Non-pigmented ciliary epithelial cell (primary cell): ENCODE measurements around the gene ZNF282.
"Not testable (repeated sequence)": the region's sequence is repeated elsewhere in the genome, so short reads cannot be mapped to it uniquely, and the experiment has no call there.

Experiments used
- DNase-seq: peaks from one replicate; pipeline ENCODE4 v3.0.0-alpha.2; 2010; ENCODE audit warnings: low read depth

ZNF282 gene

GRCh38 chr7:149225106-149225505, 29.8 kb downstream of the ZNF282 start:
- no peak for DNase-seq

GRCh38 chr7:149225656-149226055, 30.3 kb downstream of the ZNF282 start:
- DNase-seq: no peak

- DNase-seq: not testable (repeated sequence)
These were observed 31.0 kb downstream of the ZNF282 start for GRCh38 chr7:149226366-149226765.

GRCh38 chr7:149226840-149227494, 31.6 kb downstream of the ZNF282 start:
- no peak for DNase-seq

- DNase-seq: no peak
These were observed 33.6 kb downstream of the ZNF282 start for GRCh38 chr7:149228831-149229471.

- DNase-seq: no peak
These were observed 34.2 kb downstream of the ZNF282 start for GRCh38 chr7:149229526-149229925.

- no peak for DNase-seq
These were observed 37.0 kb downstream of the ZNF282 start for GRCh38 chr7:149232362-149232761.

- DNase-seq: peak; percentile 65
These were observed 38.4 kb downstream of the ZNF282 start for GRCh38 chr7:149233655-149234204.

- DNase-seq: no peak
These were observed 42.2 kb downstream of the ZNF282 start for GRCh38 chr7:149237502-149237901.

GRCh38 chr7:149238051-149238450, 42.7 kb downstream of the ZNF282 start:
- no peak for DNase-seq

- no peak for DNase-seq
These were observed 44.2 kb downstream of the ZNF282 start, which contains the start of gene ZNF212 for GRCh38 chr7:149239345-149240143. ZNF212 (plus strand) TSS chr7:149239651; CDS start chr7:149239779, 128 bp downstream.

- no peak for DNase-seq
These were observed 45.3 kb downstream of the ZNF282 start for GRCh38 chr7:149240637-149241036.

GRCh38 chr7:149241696-149242095, 46.4 kb downstream of the ZNF282 start:
- DNase-seq: no peak

GRCh38 chr7:149245244-149245643, 49.9 kb downstream of the ZNF282 start:
- no peak for DNase-seq

- no peak for DNase-seq
These were observed 50.4 kb downstream of the ZNF282 start for GRCh38 chr7:149245744-149246143.

GRCh38 chr7:149248777-149249176, 53.4 kb downstream of the ZNF282 start:
- no peak for DNase-seq

- DNase-seq: not testable (repeated sequence)
These were observed 54.8 kb downstream of the ZNF282 start for GRCh38 chr7:149250151-149250550.

GRCh38 chr7:149251518-149251917, 56.2 kb downstream of the ZNF282 start:
- not testable (repeated sequence) for DNase-seq

- no peak for DNase-seq
These were observed 57.0 kb downstream of the ZNF282 start for GRCh38 chr7:149252378-149252777.

GRCh38 chr7:149253665-149254064, 58.3 kb downstream of the ZNF282 start:
- DNase-seq: no peak

GRCh38 chr7:149254181-149254858, 59.0 kb downstream of the ZNF282 start:
- DNase-seq: no peak

- DNase-seq: no peak
These were observed 59.8 kb downstream of the ZNF282 start for GRCh38 chr7:149255174-149255573.
